HG03439 (cell line): ENCODE data around the gene FOXP1.

Source experiments
- ATAC-seq: cut with Tn5 transposase; IDR thresholded peaks from one replicate; pipeline ENCODE4 v1.9.1; 2021; ENCODE audit warnings: mild to moderate bottlenecking, moderate library complexity; ENCODE audit not compliant: unreplicated experiment

FOXP1 gene

DNA sequence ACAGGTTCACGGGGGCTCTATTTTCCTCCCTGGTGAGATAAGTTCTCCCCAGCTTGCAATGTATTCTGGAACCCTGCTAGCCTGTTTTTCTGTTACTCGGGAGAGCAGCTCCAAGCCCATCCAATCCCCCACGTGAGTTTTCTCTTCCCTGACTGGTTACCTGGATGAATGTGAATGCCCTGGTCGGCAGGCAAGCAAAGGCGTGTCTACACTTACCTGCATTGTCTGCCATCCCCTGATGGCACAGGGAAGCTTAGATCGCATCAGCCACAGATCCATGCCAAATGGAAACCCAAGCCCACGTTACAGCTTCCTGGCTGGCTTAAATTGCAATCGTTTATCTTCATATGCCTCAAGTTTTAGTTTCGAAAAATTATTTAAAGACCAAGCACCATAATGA, 149.9 kb downstream of the FOXP1 start:
- ATAC-seq = no peak

DNA sequence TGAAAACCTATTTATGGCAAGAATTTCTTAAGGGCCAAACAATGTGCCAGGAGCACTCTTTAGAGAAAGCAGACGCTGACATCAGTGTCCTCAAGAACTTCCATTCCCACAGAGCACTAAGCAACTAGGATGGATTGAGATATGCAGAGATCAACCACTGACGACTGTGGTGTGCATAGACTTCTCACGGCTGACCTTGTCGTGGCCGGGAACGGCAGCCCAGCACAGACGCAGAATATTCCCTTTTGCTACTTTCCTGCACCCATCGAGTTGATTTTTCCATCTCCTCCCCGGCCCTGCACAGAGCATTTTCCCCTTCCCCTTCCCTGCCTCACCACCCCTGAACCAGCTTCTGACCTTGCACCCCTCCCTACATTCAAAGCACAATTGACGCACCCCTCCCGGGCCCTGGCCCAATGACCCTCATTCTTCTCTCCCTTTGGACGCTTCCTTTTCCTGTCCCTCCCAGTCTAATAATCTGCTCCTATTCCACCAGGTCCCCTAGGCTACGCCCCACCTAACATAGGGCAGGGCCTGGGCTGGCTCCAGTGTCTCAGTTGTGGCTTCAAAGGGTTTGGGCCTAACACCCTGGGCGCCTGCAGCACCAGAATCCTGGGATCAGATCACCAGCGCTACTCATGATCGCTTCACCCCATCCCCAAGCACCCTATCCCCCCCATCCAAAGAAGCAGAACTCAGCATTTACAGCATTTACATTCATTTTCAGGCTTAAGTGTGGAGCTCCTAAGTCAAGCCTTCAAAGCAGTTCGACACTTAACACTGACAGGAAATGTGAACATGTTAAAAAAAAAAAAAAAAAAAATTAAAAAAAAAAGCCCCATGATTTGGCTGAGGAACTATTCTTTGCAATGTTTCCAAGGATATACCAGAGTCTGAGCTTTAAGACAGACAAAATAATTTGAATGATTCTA, 151.2 kb downstream of the FOXP1 start:
- no peak for ATAC-seq

DNA sequence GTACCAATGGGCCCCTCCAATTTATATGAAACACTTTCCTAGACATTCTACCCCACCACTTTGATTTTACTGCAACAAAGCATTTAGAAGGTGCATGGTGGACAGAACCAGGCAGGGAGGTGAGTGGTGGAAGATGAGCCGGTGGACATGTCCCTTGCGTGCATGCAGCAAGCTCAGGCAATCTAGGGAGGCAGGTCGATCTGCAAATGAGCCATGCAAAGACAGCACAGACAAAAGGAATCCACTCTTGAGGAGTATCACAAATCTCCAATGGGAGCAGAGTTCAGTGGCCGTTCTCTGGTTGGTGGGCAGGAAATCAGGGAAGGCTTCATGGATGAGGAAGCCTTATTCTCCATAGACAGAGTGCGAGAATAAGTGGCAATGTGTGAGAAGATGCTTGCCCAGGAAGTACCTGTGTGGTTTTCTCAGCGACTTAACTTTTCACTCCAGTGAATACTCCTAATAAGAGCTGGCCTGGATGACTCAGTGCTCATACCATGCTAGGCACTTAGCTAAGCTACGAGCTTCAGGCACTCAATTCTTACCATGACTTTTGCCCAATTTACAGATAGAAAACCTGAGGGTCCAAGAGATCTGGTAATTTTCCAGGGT, 152.5 kb downstream of the FOXP1 start:
- no peak for ATAC-seq

DNA sequence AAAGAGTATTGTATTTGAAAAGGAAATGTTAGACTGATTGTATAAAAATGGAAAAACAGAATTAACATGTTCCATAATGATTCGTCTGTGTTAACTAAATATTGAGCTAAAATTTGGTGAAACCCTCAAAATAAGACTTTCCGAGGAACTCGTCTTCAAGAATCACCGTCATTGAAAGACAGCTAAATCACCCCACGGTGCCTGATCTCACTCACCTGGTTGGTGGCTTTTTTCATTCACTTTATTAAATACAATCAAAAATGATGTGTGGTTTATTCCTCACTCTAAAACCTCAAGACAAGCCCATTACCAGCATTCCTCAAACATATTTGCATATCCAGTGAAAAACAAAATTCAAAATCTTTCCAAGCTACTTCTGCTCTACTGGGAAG, 153.9 kb downstream of the FOXP1 start:
- ATAC-seq = no peak

DNA sequence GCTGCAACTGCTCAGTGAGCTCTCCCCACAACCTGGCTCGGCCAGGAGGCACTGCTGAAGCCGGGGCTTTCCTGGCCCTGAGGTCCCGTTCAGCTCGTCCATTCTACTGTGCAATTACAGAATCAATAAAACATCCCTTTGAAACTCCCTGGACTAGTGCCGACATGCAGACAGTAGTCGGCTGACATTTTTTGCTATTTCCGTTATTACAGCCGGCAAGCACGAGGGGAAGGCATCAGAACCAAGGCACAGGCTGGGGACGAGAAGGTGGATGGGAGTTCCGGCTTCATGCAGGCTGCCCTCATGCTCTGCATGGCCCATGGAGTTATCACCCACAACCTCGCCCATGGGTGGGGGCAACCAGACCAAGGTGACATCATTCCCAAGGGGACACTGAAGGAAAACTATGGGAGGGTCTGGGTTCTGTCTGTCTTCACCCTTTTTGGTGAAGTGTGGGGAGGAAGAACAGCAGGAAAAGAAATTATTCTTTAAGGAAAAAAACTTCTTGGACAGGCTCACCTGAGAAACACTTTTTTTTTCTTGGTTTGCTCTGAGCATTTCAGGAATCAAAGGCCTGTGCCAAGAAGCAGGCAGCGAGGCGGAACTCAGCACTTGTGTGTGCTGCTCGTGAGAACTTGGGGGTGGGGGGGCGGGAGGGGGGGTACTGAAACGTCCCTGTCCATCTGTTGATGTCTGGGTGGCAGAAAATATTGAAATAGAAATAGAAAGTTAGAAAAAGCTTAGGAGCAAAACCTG, 154.5 kb downstream of the FOXP1 start:
- ATAC-seq = no peak

DNA sequence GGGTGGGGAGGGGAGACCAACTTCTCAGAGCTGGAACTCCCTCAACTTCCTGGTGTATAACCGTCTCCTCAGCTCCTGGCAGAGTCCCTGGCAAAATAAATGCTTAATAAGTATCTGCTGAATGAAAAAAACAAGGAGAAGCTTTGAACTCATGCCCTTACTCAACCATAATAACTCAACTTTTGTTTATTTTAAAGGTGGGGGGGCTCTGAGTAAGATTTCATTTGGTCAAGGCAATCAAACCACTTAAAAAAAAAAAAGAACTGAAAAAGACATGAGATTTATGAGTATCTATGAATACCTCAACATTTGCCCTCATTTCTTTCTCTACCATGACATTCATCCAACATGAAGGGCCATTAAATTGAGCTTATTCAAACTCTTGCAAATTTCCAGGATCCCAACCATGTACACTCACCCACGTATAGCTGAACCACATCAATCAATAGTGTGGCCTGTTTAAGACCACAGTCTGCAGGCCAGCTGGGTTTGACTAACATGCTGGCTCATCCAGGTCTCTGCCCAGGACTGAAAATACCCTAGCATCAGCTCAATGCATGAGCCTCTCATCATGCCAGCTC, 157.9 kb downstream of the FOXP1 start:
- ATAC-seq = no peak

DNA sequence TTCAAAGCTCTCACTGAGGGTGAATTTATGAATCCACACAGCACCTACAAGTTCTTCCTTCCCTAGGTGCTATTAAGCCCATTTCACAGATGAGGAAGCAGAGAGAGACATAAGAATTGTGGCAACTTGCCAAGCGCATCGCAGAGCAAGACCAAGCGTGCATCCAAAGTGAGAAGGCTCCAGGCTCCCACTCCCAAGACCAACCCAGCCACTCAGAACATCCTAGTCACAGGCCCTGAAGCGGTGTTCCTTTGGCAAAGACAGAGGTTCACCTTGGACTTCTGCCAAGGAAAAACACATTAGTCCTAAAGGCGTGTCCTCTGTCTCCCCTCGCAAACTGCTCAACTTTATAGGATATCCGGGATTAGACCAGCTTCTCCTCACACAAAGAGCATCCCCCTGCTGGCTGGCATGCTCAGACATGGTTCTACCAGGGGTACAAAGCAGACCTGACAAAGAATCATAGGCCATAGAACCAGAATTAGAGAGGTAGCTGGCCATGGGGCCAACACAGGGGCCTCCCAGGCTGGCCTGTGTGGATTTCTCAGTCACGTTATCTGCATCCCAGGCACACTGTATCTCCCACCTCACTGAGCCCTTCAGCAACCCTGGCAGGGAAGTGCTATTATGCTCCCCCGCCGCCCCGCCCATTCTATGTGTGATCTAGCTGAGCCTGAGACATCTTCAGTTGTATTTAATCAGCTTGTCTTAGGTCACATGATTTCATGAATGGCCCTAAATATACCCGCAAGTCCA, 160.2 kb downstream of the FOXP1 start:
- ATAC-seq = no peak

DNA sequence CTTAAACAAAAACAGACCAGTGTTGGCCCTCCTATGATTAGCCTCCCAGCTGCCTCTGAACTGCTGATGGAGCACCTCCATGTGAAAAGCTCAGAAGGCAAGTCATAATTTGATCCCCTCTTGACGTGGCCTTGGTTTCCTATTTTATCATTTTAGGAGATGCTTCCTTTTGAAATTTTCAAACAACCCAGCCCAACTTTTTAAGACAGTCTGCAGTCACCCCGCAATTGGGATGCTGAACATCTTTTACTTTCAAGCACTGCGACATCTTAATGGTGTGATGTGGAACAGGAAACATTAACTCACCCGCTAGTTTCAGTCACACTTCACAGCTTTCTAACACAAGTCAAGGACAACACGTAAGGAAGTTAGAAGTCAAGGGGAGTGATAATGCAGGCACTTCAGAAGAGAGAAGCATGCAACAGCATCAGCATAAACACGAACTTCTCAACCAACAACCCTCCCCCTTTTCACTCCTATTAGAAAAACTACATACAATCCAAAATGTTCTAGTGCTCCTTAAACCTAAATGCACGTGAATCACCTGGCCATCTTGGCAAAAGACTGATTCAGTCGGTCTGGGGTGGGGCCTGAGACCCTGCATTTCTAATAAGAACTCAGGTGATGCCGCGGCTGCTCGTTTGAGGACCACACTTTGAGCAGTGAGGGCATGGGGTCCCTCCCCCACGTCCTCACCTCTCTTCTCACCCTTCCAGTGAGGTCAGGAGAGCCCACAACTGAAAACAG, 161.5 kb downstream of the FOXP1 start:
- ATAC-seq = peak; percentile 86

DNA sequence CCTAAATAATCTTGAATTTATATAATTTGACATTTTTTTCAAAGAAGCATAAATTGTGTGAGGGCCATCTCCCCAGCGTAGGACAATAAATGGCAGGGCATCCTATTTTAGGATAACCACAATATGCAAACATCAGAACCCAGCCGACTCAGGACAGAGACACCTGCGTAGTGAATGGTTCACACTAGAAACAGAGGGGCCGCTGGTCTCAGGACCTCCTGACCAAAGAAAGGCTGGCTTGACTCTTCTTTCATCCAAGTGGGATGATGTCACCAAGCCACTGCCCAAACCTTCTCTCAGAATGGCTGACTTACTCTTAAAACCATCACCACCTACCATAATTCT, 162.1 kb downstream of the FOXP1 start:
- peak; percentile 63 for ATAC-seq

DNA sequence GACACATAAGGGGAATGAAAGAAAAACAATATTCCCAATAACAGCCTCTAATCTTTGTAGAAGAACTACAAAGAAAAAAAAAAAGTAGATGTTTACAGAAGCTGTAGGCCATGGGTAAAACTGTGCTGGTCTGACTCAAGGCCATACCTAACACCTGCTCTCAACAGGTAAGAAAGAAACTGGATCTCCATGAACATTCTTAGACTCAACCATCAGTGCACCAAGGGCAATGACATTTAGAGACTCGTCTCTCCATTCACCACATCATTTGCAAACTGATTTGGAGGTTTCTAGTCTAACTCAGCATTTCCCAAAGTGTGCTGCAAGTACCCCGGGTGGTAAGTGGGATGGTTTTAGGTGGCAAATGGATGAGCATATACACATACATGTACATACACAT, 164.2 kb downstream of the FOXP1 start:
- no peak for ATAC-seq

DNA sequence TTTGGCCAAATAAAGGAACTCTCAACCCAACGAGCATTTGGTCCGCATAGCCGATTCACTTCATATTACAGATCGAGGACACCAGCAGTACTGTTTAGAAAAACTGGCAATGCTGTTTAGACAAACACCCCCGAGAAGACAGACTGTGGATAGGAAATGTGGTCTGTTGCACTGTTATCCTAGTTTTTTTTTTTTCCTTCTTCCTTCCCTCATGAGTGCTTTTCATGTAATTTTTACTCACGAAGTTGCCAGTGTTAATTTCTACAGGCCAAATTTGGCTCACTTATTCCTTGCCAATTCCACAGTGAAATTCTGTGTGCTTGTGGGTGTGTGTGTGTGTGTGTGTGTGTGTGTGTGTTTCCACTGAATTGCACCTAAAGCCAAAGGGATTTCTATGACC, 165.7 kb downstream of the FOXP1 start:
- no peak for ATAC-seq

DNA sequence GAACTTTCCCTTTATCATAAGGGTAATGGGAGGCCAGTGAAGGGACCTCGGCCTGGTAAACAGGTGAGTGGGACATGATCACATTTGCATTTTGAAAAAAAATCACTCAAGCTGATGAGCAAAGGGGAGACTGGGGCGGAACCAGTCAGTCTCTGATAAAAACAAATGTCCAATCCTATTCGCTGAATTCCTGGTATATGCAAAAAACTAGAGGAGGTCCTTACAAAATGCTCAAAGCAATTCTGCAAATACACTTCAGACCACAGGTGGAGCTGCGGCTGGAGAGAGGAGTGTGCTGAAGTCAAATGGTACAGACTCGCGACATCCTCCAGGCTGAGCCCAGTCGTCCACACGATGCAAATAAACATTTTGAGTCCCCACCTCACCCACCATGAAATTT, 166.7 kb downstream of the FOXP1 start:
- no peak for ATAC-seq

DNA sequence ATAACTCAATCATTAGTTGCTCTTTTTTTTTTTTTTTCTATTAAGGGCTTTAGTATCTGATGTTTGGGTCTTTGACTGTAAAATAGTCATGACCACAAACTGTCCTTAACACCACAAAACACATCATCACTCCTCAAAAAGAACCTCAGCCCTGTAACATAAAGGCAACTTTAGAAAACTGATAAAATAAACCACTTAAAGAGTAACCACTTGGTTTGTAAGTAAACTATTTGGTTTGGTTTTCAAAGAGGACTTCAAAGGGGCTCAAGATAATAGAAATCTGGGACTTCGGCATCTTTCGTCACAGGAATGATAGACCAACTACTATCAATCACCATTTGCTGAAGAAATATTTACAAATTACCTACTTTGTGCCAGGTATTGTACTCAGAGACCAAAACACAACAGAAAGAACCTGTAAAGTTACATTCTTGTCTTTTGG, 167.8 kb downstream of the FOXP1 start:
- no peak for ATAC-seq

DNA sequence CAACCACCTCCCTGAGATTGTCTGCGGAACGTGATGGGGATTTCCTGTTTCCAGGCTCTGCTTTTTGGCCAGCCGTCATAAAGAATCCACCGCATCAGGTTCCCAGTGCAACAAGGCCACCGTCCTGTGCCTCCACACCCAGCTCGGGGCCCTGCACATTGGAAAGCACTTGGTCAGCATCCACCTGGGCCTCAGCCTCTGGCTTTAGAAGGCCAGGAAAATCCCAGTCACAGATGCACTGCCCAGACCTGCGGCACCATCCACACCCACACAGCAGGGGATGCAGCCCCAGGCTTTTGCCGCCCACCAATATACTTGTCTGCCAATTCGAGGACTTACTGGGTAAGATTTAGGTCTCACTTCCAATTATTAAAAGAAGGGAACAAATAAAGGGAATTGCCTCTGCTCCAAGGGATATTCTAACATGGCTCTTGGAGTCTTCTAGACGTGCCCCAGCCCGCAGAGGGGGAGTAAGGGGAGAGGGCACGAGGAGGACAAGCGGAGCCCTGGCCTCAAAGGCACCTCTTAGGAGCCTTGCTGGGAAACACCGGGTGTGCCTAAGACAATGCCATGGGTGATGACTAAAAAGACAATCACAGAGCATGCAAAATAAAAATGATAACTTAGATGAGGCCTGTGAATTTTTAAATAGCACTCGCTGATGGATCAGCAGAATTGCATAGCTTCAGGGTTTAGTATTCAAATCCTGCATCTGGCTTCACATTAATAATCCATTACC, 169.2 kb downstream of the FOXP1 start:
- ATAC-seq = no peak

DNA sequence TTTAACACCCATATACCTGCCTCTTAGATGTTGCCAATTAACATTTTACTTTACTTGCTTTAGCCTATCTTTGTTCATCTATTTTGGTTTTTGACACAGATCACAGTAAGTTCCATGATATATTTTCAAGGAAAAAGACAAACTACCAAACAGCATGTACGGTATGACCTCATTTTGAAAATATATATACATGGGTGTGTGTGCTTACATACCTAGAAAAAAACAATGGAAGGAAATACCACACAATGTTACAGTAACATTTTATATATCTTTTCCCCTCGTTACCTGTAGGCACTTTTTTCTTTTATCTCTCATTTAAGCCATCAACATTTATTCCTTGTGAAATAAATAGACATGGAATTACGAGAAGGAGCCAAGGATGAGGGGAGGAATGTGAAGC, 170.0 kb downstream of the FOXP1 start:
- ATAC-seq = no peak

DNA sequence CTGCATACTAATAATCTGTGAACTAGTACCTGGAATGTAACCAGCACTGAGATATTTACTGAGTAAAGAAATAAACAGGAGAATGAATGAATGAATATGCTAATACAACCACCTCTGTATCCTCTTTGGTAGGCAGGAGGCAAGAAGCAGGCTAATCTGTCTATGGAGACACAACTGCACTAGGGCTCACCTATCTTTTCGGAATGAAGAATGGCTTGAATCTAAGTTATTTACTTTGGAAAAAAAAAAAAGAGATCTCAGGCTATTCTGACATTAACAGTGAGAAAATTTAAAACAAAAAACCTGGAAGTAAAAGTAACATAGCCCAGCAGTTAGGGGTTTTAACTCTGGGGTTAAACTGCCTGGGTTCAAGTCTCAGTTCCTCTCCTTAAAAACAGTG, 174.2 kb downstream of the FOXP1 start:
- ATAC-seq = no peak

DNA sequence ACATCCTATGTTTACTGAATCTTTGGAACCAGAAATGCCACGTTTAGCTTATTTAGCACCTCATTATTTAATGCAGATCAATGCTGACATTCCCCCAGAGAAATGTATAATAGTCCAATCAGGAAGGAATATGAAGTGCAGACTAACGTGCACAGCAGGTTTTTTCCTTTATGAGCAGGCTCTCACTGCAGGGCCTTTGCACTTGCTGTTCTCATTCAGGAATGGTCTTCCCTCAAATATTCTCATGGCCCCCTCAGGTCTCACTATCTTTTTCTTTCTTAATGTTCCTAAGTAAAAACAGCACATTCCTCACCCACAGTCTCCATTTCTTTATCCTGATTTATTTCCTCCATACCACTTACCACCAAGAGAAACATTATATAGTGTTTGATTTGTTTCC, 174.6 kb downstream of the FOXP1 start:
- ATAC-seq = no peak

DNA sequence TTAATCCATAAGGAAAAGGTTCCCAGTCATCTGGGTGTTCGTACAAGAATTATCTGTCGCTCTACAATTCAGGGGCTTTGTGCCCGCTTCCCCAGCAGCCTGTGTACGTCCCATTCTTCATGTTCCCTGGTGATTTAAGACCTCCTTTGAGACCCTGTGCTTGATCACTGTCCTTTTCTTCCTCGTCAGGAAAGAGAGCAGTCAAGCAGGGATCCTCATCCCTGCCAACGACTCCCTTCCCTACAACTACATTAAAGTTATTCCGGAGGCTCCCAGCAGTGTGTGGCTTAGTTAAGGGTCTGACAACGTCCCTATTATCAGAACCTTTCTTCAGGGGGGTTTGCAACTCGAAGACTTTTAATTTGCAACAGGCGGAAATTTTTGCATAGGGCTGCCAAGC, 175.7 kb downstream of the FOXP1 start:
- ATAC-seq = no peak
